Epidermal melanocyte (primary cell): Measurements from ENCODE around the gene METTL27.
"Not testable (repeated sequence)": the region's sequence is repeated elsewhere in the genome, so short reads cannot be mapped to it uniquely, and the experiment has no call there.

Source experiments
- DNase-seq: peaks from one replicate; pipeline ENCODE4 v3.0.0; 2011; ENCODE audit warnings: low spot score; ENCODE audit not compliant: insufficient read length

The METTL27 gene

DNA sequence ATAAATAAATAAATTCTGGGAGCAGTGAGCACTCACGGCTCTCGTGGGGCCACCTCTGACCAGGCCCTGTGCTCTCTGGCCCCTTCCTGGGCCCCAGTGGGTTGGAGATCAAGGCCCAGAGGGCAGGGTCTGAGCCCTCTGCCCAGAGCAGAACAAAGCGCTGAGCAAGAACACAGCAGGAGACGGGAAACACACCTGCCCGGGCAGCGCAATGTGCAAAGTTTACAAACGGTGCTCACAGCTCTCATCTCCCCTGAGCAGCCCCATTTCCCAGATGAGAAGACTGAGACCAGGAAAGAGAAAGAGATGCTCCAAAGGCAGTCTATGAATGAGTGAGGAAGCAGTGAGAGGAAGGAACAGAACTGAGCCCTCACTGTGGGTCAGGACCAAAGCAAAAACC lies 3.0 kb downstream of the METTL27 start:
- DNase-seq, result no peak

- no peak for DNase-seq
Measured at GRCh38 chr7:73838642-73839041, 3.7 kb downstream of the METTL27 start.

GRCh38 chr7:73837167-73837566 lies 5.1 kb downstream of the METTL27 start:
- not testable (repeated sequence) for DNase-seq

DNA sequence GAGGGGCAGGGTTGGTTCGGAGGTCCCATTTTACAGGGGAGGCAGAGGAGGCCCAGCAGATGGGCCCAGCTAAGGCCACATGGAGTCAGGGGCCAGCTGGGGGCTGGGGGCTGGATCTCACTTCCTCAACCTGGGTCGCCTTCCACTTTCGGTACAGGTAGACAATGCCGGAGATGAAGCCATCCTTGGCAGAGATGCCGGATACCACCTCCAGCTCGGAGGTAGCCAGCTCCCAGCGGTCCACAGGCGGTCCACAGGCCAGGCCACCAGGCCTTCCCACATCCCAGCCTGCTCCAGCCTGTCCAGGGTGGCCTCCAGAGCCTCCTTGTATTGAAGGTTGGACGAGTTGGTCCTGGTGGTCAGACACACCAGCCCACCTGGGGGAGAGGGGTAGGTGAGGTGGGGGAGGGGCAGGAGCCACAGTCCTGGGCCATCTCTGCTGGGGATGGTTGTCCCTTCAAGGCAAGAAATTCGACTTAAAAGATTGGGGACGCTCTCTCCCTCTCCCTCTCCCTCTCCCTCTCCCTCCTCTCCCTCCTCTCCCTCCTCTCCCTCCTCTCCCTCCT lies 7.6 kb downstream of the METTL27 start:
- no peak for DNase-seq

DNA sequence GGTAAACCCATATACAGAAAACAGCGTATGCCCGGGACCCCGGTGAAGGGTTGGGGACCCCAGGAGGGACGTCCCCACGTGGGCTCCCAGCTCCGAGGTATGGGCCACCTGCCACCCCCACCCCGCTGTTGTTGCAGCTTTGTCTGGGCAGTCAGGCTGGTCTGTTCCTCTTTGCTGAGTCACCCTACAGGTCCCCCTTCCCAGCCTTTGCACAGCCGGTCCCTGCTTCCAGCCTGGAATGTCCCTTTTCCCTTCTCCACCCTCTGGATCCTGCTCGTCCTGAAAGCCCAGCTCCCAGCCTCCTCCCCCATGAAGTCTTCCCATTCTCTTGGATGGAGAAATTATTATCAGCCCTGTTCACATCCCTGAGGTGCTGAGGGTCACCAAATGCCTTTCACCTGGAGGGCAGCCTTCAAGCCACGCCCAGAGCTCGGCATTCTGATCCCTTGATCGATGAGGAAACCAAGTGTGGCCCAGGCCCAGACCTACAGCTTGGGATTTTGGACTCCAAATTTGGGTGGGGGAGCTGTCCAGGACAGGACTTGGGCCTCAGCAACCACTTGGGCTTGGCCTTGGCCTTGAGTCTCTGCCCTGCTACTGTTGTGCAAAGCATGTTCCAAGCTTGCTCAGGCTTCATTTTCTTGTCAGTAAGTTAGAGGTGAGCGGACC lies 8.9 kb downstream of the METTL27 start:
- no peak for DNase-seq

DNA sequence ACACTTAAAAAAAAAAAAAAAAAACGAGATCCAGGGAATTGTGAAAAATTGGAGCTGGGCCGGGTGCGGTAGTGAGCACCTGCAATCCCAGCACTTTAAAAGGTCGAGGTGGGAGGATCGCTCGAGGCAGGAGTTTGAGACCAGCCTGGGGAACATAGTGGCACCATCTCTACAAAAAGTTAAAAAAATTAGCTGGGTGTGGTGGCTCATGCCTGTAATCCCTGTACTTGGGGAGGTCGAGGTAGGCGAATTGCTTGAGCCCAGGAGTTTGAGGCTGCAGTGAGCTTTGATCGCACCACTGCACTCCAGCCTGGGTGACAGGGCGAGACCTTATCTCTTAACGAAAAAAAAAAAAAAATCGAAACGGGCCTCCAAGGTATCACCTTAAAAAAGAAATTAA lies 9.5 kb downstream of the METTL27 start:
- DNase-seq, result no peak

DNA sequence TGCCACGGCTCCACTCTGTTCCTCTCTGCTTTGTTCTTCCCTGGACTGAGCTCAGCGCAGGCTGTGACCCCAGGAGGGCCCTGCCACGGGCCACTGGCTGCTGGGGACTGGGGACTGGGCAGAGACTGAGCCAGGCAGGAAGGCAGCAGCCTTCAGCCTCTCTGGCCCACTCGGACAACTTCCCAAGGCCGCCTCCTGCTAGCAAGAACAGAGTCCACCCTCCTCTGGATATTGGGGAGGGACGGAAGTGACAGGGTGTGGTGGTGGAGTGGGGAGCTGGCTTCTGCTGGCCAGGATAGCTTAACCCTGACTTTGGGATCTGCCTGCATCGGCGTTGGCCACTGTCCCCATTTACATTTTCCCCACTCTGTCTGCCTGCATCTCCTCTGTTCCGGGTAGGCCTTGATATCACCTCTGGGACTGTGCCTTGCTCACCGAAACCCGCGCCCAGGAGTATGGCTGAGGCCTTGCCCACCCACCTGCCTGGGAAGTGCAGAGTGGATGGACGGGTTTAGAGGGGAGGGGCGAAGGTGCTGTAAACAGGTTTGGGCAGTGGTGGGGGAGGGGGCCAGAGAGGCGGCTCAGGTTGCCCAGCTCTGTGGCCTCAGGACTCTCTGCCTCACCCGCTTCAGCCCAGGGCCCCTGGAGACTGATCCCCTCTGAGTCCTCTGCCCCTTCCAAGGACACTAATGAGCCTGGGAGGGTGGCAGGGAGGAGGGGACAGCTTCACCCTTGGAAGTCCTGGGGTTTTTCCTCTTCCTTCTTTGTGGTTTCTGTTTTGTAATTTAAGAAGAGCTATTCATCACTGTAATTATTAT lies 10.3 kb downstream of the METTL27 start:
- DNase-seq, result no peak

DNA sequence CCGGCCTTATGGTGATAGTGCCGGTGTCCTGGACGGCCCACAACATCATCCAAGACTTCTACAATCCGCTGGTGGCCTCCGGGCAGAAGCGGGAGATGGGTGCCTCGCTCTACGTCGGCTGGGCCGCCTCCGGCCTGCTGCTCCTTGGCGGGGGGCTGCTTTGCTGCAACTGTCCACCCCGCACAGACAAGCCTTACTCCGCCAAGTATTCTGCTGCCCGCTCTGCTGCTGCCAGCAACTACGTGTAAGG lies 10.8 kb downstream of the METTL27 start:
- DNase-seq, result no peak

GRCh38 chr7:73830681-73831583 lies 11.4 kb downstream of the METTL27 start, which contains the start of gene CLDN4:
Gene CLDN4, plus strand, starts transcription at chr7:73830996. Its CDS starts 206 bp downstream, at chr7:73831202.
- no peak for DNase-seq

GRCh38 chr7:73829921-73830680 lies 12.2 kb downstream of the METTL27 start:
- DNase-seq, result no peak

- DNase-seq, result no peak
Measured at GRCh38 chr7:73829505-73829904, 12.8 kb downstream of the METTL27 start.

GRCh38 chr7:73828972-73829371 lies 13.3 kb downstream of the METTL27 start:
- DNase-seq, result no peak

DNA sequence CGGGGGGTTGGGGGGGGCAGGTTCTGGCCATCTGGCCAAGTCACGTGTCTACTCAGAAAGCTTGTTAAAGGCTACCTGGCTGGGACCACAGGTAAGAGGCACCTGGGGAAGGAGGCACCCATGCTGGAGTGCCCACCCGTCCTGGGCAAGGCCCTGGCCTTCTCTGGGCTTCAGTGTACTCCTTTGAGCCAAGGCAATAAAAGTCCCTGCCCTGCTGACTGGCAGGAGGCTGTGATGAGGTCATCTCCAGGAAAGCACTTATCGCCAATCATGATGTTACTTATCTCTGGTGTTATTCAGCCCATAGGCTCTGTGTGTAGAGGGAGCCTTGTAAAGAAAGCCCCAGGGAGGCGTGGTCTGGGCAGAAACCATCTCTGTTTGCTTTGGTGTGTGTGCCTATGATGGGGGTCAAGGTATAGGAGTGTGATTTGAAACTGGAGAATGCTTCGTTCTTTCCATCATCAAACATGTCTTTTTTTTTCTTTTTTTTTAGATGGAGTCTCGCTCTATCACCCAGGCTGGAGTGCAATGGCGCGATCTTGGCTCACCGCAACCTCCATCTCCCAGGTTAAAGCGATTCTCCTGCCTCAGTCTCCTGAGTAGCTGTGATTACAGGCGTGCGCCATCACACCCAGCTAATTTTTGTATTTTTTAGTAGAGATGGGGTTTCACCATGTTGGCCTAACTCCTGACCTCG lies 14.1 kb downstream of the METTL27 start:
- DNase-seq, result no peak

DNA sequence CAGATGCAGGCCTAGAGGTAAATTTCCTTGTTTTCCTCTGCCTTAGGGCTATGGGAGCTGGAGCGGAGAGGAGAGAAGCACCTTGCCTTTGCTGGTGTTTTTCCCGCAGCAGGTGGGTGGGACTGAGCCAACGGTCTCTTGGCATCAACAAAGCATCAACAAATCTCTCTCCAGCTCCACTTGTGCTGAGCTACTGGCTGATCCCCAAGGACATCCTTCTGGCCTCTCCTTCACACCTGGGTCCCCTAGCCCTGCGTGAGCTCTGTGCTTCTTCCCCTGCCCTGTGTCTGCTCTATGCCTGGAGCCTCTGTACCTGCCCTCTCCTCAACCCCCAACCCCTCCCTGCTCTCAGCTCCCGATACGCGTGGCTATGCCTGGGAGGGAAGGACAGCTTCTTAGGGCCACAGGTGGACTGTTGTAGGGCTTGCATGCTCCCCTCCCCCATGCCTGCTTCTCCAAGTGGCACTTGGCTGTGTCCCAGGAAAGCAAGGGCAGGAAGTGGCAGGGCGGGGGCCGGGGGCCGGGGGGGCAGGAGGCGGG lies 14.7 kb downstream of the METTL27 start:
- DNase-seq, result no peak

GRCh38 chr7:73824986-73825385 lies 17.3 kb downstream of the METTL27 start:
- no peak for DNase-seq

DNA sequence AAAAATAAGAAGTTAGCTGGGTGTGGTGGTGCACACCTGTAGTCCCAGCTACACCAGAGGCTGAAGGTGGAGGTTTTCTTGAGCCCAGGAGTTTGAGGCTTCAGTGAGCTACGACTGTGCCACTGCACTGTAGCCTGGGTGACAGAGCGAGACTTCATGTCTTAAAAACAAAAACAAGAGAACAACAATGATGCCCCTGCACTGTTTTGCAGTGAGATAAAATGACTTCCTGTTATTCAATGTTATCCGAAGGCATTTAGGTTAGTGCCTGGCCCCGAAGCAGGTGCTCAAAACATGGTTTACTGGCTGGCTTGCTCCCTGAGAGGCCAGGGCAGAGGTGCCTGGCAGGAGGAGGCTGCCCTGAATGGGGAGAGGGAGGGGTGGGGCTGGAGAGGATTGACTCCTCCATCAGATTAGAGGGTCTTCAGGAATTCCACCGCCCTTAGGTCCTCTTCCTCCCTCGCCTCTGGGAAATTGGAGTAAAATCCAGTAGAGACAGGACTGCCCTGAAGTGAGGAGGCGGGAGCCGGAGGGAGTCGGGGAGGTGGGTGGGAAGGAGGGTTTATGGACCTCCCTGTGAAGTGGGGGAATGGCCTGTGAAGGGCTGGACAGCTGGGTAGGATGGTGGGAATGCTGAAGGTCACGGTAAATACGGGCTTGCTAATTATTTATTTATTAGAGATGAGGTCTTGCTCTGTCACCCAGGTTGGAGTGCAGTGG lies 18.3 kb downstream of the METTL27 start:
- no peak for DNase-seq

GRCh38 chr7:73823257-73823656 lies 19.1 kb downstream of the METTL27 start:
- no peak for DNase-seq

- peak; percentile 70 for DNase-seq
Measured at GRCh38 chr7:73822319-73823173, 19.8 kb downstream of the METTL27 start.
